Measurements from ENCODE around the gene PRRT1B. TPM values are rescaled to one million over a fixed set of nuclear protein-coding genes. Genes with fewer than 3 reads are reported as not detected.

The PRRT1B gene
- total and polyA plus RNA-seq, 2 experiments from 2014 or later, result not detected

DNA sequence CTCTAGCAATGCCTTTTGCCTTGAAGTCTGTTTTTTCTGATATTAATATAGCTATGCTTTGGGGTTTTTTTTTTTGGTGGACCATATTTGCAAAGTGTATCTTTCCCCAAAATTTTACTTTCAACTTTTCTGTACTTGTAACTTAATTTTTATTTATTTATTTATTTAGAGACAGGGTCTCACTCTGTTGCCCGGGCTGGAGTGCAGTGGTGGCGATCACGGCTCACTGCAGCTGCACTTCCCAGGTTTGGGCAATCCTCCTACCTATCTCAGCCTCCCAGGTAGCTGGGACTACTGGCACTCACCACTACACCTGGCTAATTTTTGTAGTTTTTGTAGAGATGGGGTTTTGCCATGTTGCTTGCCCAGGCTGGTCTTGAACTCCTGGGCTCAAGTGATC lies 20.8 kb downstream of the PRRT1B start:
- TF ChIP-seq EZH2 (IDR thresholded peaks at IDR 0.05; ENCODE audit: insufficient read depth, poor library complexity, severe bottlenecking) (no peak), EZH2phosphoT487 (IDR thresholded peaks at IDR 0.05; ENCODE audit: insufficient read depth, low read depth) (no peak)
- Histone ChIP-seq H3K9me2 (ENCODE audit: insufficient read depth) (no peaks in the 10 kb centered on the region), H3K4me2 (ENCODE audit: unreplicated experiment) (no peak overlapping the region), H3K27me3 (replicated peaks; ENCODE audit: insufficient read depth) (no peaks in the 10 kb centered on the region), H2AFZ (no peak overlapping the region), H3K79me2 (ENCODE audit: insufficient read depth) (no peaks in the 10 kb centered on the region), H3K9me3 (ENCODE audit: low read depth) (no peaks in the 10 kb centered on the region), H3K36me3 (ENCODE audit: low read depth) (no peaks in the 10 kb centered on the region), H4K20me1 (ENCODE audit: insufficient read depth) (no peaks in the 10 kb centered on the region), H3K4me1 (ENCODE audit: insufficient read depth) (no peaks in the 10 kb centered on the region), H3K9ac (no peak overlapping the region), H3K27ac (no peak overlapping the region), H3F3A (ENCODE audit: insufficient read depth) (no peaks in the 10 kb centered on the region), H3K4me3 (no peak overlapping the region)
- in situ Hi-C loops (cut with MboI), result no loop called here
- 96 to 98% methylated on average over 3 of the region's 3 CpGs for WGBS, 2 experiments (ENCODE audit: low coverage in 1 of 2, low lambda C conversion rate in 2 of 2, missing lambda C conversion rate in 2 of 2)
- no peak for DNase-seq

DNA sequence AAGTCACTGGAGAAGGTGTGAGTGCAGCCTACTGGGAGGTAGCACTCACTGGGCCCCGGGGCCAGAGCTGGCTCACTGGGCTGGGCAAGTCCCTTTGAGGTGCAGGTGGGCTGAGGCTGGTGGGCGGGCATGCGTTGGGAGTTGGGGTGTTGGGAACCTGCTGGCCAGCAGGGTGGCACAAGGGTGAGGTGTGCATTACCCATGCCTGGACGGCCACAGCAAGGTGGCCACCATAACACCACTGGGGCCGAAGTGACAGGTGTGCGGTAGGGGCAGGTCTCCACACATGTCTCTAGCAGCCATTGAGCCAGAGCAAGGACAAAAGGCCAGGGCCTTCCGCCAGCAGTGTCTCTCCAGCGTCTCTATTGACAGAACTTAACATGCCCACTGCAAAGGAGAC lies 22.6 kb downstream of the PRRT1B start:
- no peak overlapping the region for H3K4me2 ChIP-seq (ENCODE audit: unreplicated experiment)
- H3K4me1 ChIP-seq (ENCODE audit: insufficient read depth), result no peaks in the 10 kb centered on the region
- TF ChIP-seq EZH2 (IDR thresholded peaks at IDR 0.05; ENCODE audit: insufficient read depth, poor library complexity, severe bottlenecking) (no peak), EZH2phosphoT487 (IDR thresholded peaks at IDR 0.05; ENCODE audit: insufficient read depth, low read depth) (no peak)
- no peak overlapping the region for H2AFZ ChIP-seq
- H3K27me3 ChIP-seq (replicated peaks; ENCODE audit: insufficient read depth), result no peaks in the 10 kb centered on the region
- H3K27ac ChIP-seq, result no peak overlapping the region
- no peaks in the 10 kb centered on the region for H4K20me1 ChIP-seq (ENCODE audit: insufficient read depth)
- DNase-seq, result no peak
- no peaks in the 10 kb centered on the region for H3K9me2 ChIP-seq (ENCODE audit: insufficient read depth)
- no peaks in the 10 kb centered on the region for H3F3A ChIP-seq (ENCODE audit: insufficient read depth)
- H3K9ac ChIP-seq, result no peak overlapping the region
- in situ Hi-C loops (cut with MboI), result no loop called here
- no peaks in the 10 kb centered on the region for H3K79me2 ChIP-seq (ENCODE audit: insufficient read depth)
- WGBS, 2 experiments (ENCODE audit: low coverage in 1 of 2, low lambda C conversion rate in 2 of 2, missing lambda C conversion rate in 2 of 2), result 95 to 99% methylated on average over 8 of the region's 8 CpGs
- no peaks in the 10 kb centered on the region for H3K9me3 ChIP-seq (ENCODE audit: low read depth)
- H3K4me3 ChIP-seq, result no peak overlapping the region
- peaks cover 7% of the 10 kb centered on the region; the same call in 1 of the 2 replicates for H3K36me3 ChIP-seq (ENCODE audit: low read depth)

DNA sequence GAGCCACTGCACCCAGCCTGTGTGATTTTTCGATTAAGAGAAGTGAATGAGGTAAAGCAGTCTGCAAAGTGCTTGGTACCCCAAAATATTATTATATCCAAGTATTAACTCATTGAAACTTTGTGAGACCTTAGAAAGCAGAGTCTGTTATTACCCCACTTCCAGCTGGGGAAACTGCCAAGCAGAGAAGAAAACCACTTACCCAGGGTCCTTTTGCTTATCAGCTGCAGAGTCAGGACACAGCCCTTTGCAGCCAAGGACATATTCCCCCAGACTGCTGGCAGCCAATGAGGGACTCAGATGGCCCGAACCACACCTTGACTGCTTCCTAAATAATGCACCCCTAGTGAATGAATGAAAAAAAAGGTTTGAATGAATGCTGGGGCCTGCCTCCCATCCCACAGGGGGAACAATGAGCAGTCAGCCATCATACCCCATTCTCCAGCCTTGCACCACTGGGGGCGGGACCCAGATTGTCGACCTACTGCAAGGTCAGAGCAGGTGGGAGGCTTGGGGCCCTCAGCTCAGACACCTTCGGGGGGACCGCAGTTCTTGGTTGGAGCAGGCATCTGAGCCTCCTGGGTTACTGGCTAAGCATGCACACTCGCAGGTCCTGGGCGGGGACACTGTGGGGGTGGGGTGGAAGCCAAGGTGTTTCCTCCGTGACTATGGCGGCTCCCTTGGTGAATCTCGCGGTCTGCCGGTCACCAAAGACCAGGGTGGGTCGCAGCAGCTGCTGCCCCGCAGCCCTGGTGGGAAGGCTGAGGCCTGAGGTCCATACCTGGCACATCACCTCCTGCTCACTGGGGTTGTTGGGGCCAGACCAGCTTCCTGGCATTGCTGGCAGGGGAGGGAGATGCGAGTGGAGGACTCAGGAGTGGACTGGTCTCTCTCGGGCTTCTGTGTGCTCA lies 29.7 kb downstream of the PRRT1B start:
- no peak for DNase-seq
- H3K27me3 ChIP-seq (replicated peaks; ENCODE audit: insufficient read depth), result no peaks in the 10 kb centered on the region
- in situ Hi-C loops (cut with MboI), result no loop called here

DNA sequence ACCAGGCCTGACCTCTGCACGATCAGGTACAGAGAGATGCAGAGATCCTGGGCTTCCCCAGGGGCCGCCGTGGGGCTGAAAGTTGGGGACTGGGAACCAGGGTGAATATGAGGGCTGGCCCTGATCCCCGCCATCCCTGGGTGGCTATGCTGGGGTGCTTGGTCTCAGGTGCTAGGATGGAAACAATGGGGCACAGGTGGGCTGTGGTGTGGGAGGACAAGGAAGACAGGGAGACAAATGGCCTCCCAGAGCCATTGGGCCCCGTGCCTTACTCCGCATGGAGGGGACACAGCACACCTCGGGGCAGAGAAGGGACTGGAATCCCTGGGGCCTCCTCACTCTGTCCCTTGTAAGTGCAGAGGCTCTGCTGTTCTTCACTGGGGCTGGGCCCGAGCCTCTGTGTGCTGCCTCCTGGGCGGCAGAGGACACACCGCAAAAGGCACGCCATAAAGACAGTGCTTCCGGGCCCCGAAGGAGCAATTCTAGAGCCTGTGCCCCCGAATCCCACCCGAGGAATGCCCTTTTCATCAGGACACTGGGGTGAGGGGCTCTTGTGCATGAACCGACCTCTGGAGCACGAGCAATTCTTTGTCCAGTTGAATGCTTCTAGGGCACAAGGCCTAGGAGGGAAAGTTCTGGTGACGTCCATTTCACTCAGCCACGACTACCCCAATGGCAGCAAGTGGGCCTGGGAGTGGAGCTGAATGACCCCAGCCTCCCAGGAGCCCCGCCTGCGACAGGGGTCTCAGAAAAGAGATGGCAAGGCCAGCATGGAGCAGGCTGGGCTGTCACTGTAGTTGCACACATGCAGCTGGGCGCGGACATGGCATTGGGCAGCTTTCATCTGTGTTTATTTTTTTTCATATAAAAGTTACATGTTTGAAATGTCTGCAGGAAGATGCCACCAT lies 30.9 kb downstream of the PRRT1B start:
- Histone ChIP-seq H3K36me3 (ENCODE audit: low read depth) (peaks cover 7% of the 10 kb centered on the region; the same call in 1 of the 2 replicates), H3K79me2 (ENCODE audit: insufficient read depth) (no peaks in the 10 kb centered on the region), H3K27me3 (replicated peaks; ENCODE audit: insufficient read depth) (no peaks in the 10 kb centered on the region), H2AFZ (no peak overlapping the region), H3K4me3 (no peak overlapping the region), H3F3A (ENCODE audit: insufficient read depth) (no peaks in the 10 kb centered on the region), H3K9me2 (ENCODE audit: insufficient read depth) (no peaks in the 10 kb centered on the region), H3K4me2 (ENCODE audit: unreplicated experiment) (no peak overlapping the region), H3K9ac (no peak overlapping the region), H3K4me1 (ENCODE audit: insufficient read depth) (no peaks in the 10 kb centered on the region), H4K20me1 (ENCODE audit: insufficient read depth) (no peaks in the 10 kb centered on the region), H3K9me3 (ENCODE audit: low read depth) (no peaks in the 10 kb centered on the region), H3K27ac (no peak overlapping the region)
- TF ChIP-seq EZH2 (IDR thresholded peaks at IDR 0.05; ENCODE audit: insufficient read depth, poor library complexity, severe bottlenecking) (no peak), EZH2phosphoT487 (IDR thresholded peaks at IDR 0.05; ENCODE audit: insufficient read depth, low read depth) (no peak)
- no peak for DNase-seq
- in situ Hi-C loops (cut with MboI), result no loop called here
- 91 to 93% methylated on average over 23 of the region's 23 CpGs for WGBS, 2 experiments (ENCODE audit: low coverage in 1 of 2, low lambda C conversion rate in 2 of 2, missing lambda C conversion rate in 2 of 2)

More for the DNA sequence above, 29.7 kb downstream of the PRRT1B start:
- H3F3A ChIP-seq (ENCODE audit: insufficient read depth), result no peaks in the 10 kb centered on the region
- peaks cover 7% of the 10 kb centered on the region; the same call in 1 of the 2 replicates for H3K36me3 ChIP-seq (ENCODE audit: low read depth)
- no peak overlapping the region for H2AFZ ChIP-seq
- H4K20me1 ChIP-seq (ENCODE audit: insufficient read depth), result no peaks in the 10 kb centered on the region
- WGBS, 2 experiments (ENCODE audit: low coverage in 1 of 2, low lambda C conversion rate in 2 of 2, missing lambda C conversion rate in 2 of 2), result 87 to 91% methylated on average over 13 to 17 of the region's 17 CpGs
- H3K27ac ChIP-seq, result no peak overlapping the region
- no peak for TF ChIP-seq EZH2phosphoT487 (IDR thresholded peaks at IDR 0.05; ENCODE audit: insufficient read depth, low read depth)
- no peak for TF ChIP-seq EZH2 (IDR thresholded peaks at IDR 0.05; ENCODE audit: insufficient read depth, poor library complexity, severe bottlenecking)
- H3K9me2 ChIP-seq (ENCODE audit: insufficient read depth), result no peaks in the 10 kb centered on the region
- no peak overlapping the region for H3K9ac ChIP-seq
- no peak overlapping the region for H3K4me3 ChIP-seq
- H3K4me1 ChIP-seq (ENCODE audit: insufficient read depth), result no peaks in the 10 kb centered on the region
- no peaks in the 10 kb centered on the region for H3K79me2 ChIP-seq (ENCODE audit: insufficient read depth)
- no peak overlapping the region for H3K4me2 ChIP-seq (ENCODE audit: unreplicated experiment)
- no peaks in the 10 kb centered on the region for H3K9me3 ChIP-seq (ENCODE audit: low read depth)
